Upper lobe of left lung (tissue), 6 donors: Measurements from ENCODE around the gene HCCS. TPM values are rescaled to one million over a fixed set of nuclear protein-coding genes. Genes with fewer than 3 reads are reported as not detected.

ENCODE experiments used
- ATAC-seq, 2 donors: fragments of 200-7000 bp; cut with Tn5 transposase; one replicate each; pipeline ENCODE4 v1.9.1; 2022; ENCODE audit warnings: mild to moderate bottlenecking in 2 of 2, moderate library complexity in 2 of 2; ENCODE audit not compliant: low FRiP score in 2 of 2
- DNase-seq, 2 donors: peaks; one replicate each; pipeline ENCODE4 v3.0.0-alpha.2; 2019 to 2020
- H3K27ac ChIP-seq, 4 donors: fragments of 200-600 bp; sonication (generic); one replicate each; pipeline ENCODE4 v1.5.1; 2016 to 2019
- H3K27me3 ChIP-seq, 4 donors: fragments of 200-600 bp; sonication (generic); one replicate each; pipeline ENCODE4 v1.5.1; 2017 to 2019
- H3K36me3 ChIP-seq, 4 donors: fragments of 200-600 bp; sonication (generic); one replicate each; pipeline ENCODE4 v1.5.1; 2016 to 2019
- H3K4me1 ChIP-seq, 4 donors: fragments of 200-600 bp; sonication (generic); one replicate each; pipeline ENCODE4 v1.5.1; 2018 to 2019
- H3K4me3 ChIP-seq, 4 donors: fragments of 200-600 bp; sonication (generic); one replicate each; pipeline ENCODE4 v1.5.1; 2017 to 2019; ENCODE audit warnings: mild to moderate bottlenecking in 2 of 4, moderate library complexity in 1 of 4
- H3K9me3 ChIP-seq, 4 donors: fragments of 200-600 bp; sonication (generic); one replicate each; pipeline ENCODE4 v1.5.1; 2018 to 2019
- CTCF ChIP-seq, 6 experiments: fragments of 450-650 bp in 4 of 6; fragments of 200-600 bp in 2 of 6; sonication (generic) in 2 of 6; IDR thresholded peaks; one replicate each; pipeline ENCODE4 v1.5.1; 2016 to 2019; ENCODE audit warnings: antibody characterized with exemption in 6 of 6
- EP300 ChIP-seq, 4 donors: sonication (generic); formaldehyde crosslinking; IDR thresholded peaks; one replicate each; pipeline ENCODE4 v1.5.1; 2017; ENCODE audit warnings: antibody characterized with exemption in 4 of 4, control low read depth in 2 of 4
- POLR2A ChIP-seq, 4 donors: fragments of 450-650 bp; IDR thresholded peaks; one replicate each; pipeline ENCODE4 v1.5.1; 2016 to 2017; ENCODE audit warnings: antibody characterized with exemption in 4 of 4, mild to moderate bottlenecking in 2 of 4
- POLR2AphosphoS5 ChIP-seq, 2 donors: sonication (generic); formaldehyde crosslinking; IDR thresholded peaks; one replicate each; pipeline ENCODE4 v1.5.1; 2017; ENCODE audit warnings: antibody characterized with exemption in 2 of 2
- WGBS, 2 donors: methylation state at CpG; one replicate each; pipeline ENCODE4 v1.1.5; 2017 to 2018; 5-methylcytosine and 5-hydroxymethylcytosine counted together
- total RNA-seq, 6 donors: library from RNA; depleted of rRNA in 4 of 6; stranded (reverse); fragments of >200 nt in 4 of 6; gene quantifications; one replicate each; pipeline versions ENCODE4 v1.1.0 to v1.2.1, GENCODE V29; 2016 to 2021
- donor health status: DM: no; HTN: no; CAD: no; lungs with moderate emphysema.
- donor health status: DM: no; HTN: yes; CAD: no; lungs with severe emphysema.

Gene HCCS
- total RNA-seq, 6 donors from 2014 or later: 2.1 to 19.6 (median 12.2) TPM

DNA sequence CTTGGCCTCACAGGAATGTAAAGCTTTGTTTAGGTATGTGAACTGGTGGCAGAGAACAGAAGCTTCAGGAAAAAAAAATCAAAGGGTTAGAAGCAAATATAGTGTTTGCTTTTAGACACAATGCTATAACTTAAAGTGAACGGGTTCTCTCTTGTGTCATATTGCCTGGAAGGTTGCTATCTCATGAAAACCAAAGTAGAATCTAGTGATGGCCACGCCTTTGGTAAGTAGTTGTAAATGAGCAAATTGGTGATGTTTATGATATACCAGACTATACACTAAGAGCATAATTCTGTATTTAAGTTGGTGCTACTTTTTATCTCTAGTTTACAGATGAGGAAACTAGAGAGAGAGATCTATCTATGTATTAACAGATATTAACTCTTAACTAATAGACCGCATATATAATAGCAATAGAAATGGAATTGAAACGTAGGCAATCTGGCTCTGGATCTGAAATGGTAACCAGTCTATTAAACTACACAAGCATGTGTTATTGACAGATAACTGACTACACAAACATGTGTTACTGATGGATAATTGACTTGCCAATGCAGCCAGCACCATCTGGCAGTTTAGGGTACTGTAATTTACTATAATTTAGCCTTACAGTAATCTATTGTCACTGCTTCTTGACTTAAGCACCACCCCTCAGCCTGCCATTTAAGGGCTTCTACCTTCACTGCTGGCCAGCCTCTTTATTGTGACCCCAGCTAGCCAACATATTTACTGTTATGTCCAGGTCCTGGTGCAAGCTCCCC is 40.8 kb downstream of the HCCS start:
- no peaks in the 10 kb centered on the region for H3K27me3 ChIP-seq
- peaks cover 0 to 10% (median 0%) of the 10 kb centered on the region in 4 donors for H3K36me3 ChIP-seq
- WGBS, 2 donors: 64 to 89% methylated on average over 4 of the region's 4 CpGs
- no peak overlapping the region for H3K4me3 ChIP-seq
- TF ChIP-seq CTCF (IDR thresholded peaks at IDR 0.05) (no peak), EP300 (IDR thresholded peaks at IDR 0.05) (no peak), POLR2AphosphoS5 (IDR thresholded peaks at IDR 0.05) (no peak), POLR2A (IDR thresholded peaks at IDR 0.05) (no peak)
- ATAC-seq: no peak
- H3K4me1 ChIP-seq: no peaks in the 10 kb centered on the region
- DNase-seq: no peak
- no peak overlapping the region for H3K27ac ChIP-seq
- no peaks in the 10 kb centered on the region for H3K9me3 ChIP-seq

DNA sequence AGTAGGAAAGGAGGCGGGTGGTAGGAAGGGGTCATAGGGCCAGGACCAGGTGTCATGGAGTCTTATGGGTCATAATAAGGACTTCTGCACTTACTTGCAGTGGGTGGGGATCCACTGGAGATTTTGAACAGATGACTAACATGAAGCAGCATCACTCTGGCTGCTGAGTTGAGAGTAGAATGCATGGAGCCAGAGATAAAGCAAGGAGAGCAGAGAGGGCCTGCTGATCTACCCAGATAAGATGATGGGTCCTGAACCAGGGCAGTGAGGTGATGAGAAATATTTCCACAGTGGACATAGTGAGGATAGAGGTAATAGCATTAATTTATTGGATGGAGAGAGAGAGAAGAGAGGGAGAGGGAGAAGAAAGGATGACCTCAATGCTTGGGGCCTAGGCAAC is 48.0 kb downstream of the HCCS start:
- TF ChIP-seq CTCF (IDR thresholded peaks at IDR 0.05) (no peak), POLR2A (IDR thresholded peaks at IDR 0.05) (no peak)
- ATAC-seq: no peak
- H3K4me1 ChIP-seq: no peaks in the 10 kb centered on the region
- H3K4me3 ChIP-seq: no peak overlapping the region
- peaks cover 0 to 17% (median 0%) of the 10 kb centered on the region in 4 donors for H3K36me3 ChIP-seq
- WGBS, 2 donors: 55 to 83% methylated on average over 1 of the region's 1 CpG
- H3K9me3 ChIP-seq: no peaks in the 10 kb centered on the region
- DNase-seq: no peak
- H3K27ac ChIP-seq: no peak overlapping the region
- H3K27me3 ChIP-seq: no peaks in the 10 kb centered on the region

DNA sequence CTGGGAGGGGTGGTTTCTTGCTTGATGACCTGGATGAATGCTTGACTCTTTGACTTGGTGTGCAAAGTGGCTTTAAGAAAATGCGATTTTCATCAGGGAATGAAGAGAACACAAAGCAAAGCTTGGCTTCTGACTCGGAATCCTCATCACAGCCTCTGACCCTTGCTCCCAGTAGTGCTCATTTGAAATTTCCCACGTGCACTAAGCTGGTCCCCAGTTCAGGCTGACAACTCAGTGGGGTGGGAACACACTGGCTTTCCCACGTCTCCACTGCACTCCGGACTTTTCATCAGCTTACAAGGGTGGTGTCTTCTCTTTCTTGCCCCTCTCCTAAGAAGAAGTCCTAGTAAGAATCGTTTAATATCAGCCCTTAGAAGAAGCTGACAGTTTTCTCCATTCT is 53.3 kb downstream of the HCCS start:
- WGBS, 2 donors: 56 to 61% methylated on average over 4 to 6 of the region's 6 CpGs
- no peaks in the 10 kb centered on the region for H3K27me3 ChIP-seq
- no peak overlapping the region for H3K4me3 ChIP-seq
- DNase-seq (no peak), ATAC-seq (no peak)
- H3K36me3 ChIP-seq: no peaks in the 10 kb centered on the region
- TF ChIP-seq POLR2A (IDR thresholded peaks at IDR 0.05) (no peak), CTCF (IDR thresholded peaks at IDR 0.05) (no peak), POLR2AphosphoS5 (IDR thresholded peaks at IDR 0.05) (no peak), EP300 (IDR thresholded peaks at IDR 0.05) (no peak)
- no peaks in the 10 kb centered on the region for H3K9me3 ChIP-seq
- no peaks in the 10 kb centered on the region for H3K4me1 ChIP-seq
- H3K27ac ChIP-seq: no peak overlapping the region

GRCh38 chrX:11171956-11172355 is 60.8 kb downstream of the HCCS start:
- Histone ChIP-seq H3K27ac (no peak overlapping the region), H3K4me3 (no peak overlapping the region), H3K36me3 (peaks cover 0 to 10% (median 0%) of the 10 kb centered on the region in 4 donors), H3K9me3 (no peaks in the 10 kb centered on the region), H3K4me1 (no peaks in the 10 kb centered on the region), H3K27me3 (no peaks in the 10 kb centered on the region)
- no peak for TF ChIP-seq EP300 (IDR thresholded peaks at IDR 0.05)
- no peak for TF ChIP-seq CTCF (IDR thresholded peaks at IDR 0.05)
- TF ChIP-seq POLR2AphosphoS5 (IDR thresholded peaks at IDR 0.05): no peak
- no peak for TF ChIP-seq POLR2A (IDR thresholded peaks at IDR 0.05)
- DNase-seq: no peak
- ATAC-seq: no peak
- WGBS, 2 donors: 63 to 87% methylated on average over 2 to 4 of the region's 4 CpGs

GRCh38 chrX:11172415-11172814 is 61.3 kb downstream of the HCCS start:
- Histone ChIP-seq H3K4me1 (no peaks in the 10 kb centered on the region), H3K27me3 (no peaks in the 10 kb centered on the region), H3K27ac (no peak overlapping the region), H3K4me3 (no peak overlapping the region), H3K9me3 (no peaks in the 10 kb centered on the region), H3K36me3 (peaks cover 0 to 13% (median 0%) of the 10 kb centered on the region in 4 donors)
- WGBS, 2 donors: 73 to 86% methylated on average over 4 of the region's 4 CpGs
- no peak for TF ChIP-seq EP300 (IDR thresholded peaks at IDR 0.05)
- no peak for TF ChIP-seq CTCF (IDR thresholded peaks at IDR 0.05)
- TF ChIP-seq POLR2AphosphoS5 (IDR thresholded peaks at IDR 0.05): no peak
- no peak for TF ChIP-seq POLR2A (IDR thresholded peaks at IDR 0.05)
- no peak for ATAC-seq
- no peak for DNase-seq
